GM21360 (cell line): ENCODE data around the gene UBE2L3.
A peak's percentile ranks its signal among the peaks of the same experiment; 100 is the strongest.
"Not testable (repeated sequence)": the region's sequence is repeated elsewhere in the genome, so short reads cannot be mapped to it uniquely, and the experiment has no call there.

Source experiments
- ATAC-seq: cut with Tn5 transposase; IDR thresholded peaks from one replicate; pipeline ENCODE4 v1.9.1; 2021; ENCODE audit warnings: mild to moderate bottlenecking, moderate library complexity; ENCODE audit not compliant: unreplicated experiment

Gene UBE2L3

GRCh38 chr22:21567456-21568346 lies at the start of gene UBE2L3:
Gene UBE2L3 (plus strand): TSS chr22:21567714. CDS start chr22:21567745, 31 bp downstream.
- no peak for ATAC-seq

- not testable (repeated sequence) for ATAC-seq
Observed at GRCh38 chr22:21526705-21527500, 40.6 kb upstream of the UBE2L3 start.

GRCh38 chr22:21531525-21531924 lies 36.0 kb upstream of the UBE2L3 start:
- ATAC-seq, result not testable (repeated sequence)

GRCh38 chr22:21532863-21533648 lies 34.5 kb upstream of the UBE2L3 start:
- not testable (repeated sequence) for ATAC-seq

GRCh38 chr22:21539862-21540261 lies 27.7 kb upstream of the UBE2L3 start:
- not testable (repeated sequence) for ATAC-seq

- ATAC-seq, result not testable (repeated sequence)
Observed at GRCh38 chr22:21544432-21545322, 22.8 kb upstream of the UBE2L3 start.

GRCh38 chr22:21549558-21549957 lies 18.0 kb upstream of the UBE2L3 start:
- ATAC-seq, result not testable (repeated sequence)

- peak; percentile 57 for ATAC-seq
Observed at GRCh38 chr22:21550008-21550677, 17.4 kb upstream of the UBE2L3 start.

- peak; percentile 22 for ATAC-seq
Observed at GRCh38 chr22:21550678-21551047, 16.9 kb upstream of the UBE2L3 start.

GRCh38 chr22:21551361-21551760 lies 16.2 kb upstream of the UBE2L3 start, which contains the start of gene RIMBP3C:
Gene RIMBP3C (minus strand): TSS chr22:21551461. CDS start chr22:21550976, 485 bp downstream.
- ATAC-seq, result not testable (repeated sequence)

GRCh38 chr22:21559345-21560125 lies 8.0 kb upstream of the UBE2L3 start:
- ATAC-seq, result not testable (repeated sequence)

GRCh38 chr22:21560657-21561056 lies 6.9 kb upstream of the UBE2L3 start:
- ATAC-seq, result not testable (repeated sequence)

- ATAC-seq, result no peak
Observed at GRCh38 chr22:21563912-21564311, 3.6 kb upstream of the UBE2L3 start.

GRCh38 chr22:21564411-21564810 lies 3.1 kb upstream of the UBE2L3 start:
- ATAC-seq, result no peak

GRCh38 chr22:21568347-21569075 lies 997 bp downstream of the UBE2L3 start:
- no peak for ATAC-seq

GRCh38 chr22:21569076-21569427 lies 1.5 kb downstream of the UBE2L3 start:
- ATAC-seq, result not testable (repeated sequence)

GRCh38 chr22:21569459-21570170 lies 2.1 kb downstream of the UBE2L3 start:
- ATAC-seq, result no peak
